Measurements from ENCODE around the gene PIGB. TPM values are rescaled to one million over a fixed set of nuclear protein-coding genes. Genes with fewer than 3 reads are reported as not detected.
"Not testable (repeated sequence)": the region's sequence is repeated elsewhere in the genome, so short reads cannot be mapped to it uniquely, and the experiment has no call there.

The PIGB gene
- total RNA-seq, 1 donor: 17.0 TPM

DNA sequence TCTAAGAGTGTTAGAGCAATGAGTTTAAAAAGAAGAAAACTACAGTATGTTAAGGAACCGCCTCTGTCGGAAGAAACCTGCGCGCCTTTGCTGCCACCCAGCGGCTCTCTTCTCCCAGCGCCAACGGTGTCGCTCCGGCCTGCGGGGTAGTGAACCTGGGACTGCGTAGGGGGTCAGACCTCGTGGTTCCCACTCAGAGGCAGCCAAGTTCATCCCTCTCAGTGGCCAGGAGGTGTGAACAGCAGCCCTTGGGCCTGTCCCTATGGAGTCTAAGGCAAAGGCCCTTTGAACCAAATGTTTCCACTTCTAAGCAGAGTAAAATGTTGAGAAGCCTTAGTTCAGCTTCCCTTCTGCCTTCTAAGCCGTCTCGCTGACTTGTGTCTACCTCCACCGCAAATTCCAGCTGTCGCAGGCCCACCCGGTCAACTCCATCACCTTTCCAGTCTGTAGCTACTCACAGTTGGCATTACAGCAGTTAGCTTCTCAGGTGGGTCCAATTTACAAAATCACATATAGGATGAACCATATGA is 28.4 kb upstream of the PIGB start:
- Histone ChIP-seq H3K27ac (ENCODE audit: low read depth, low read length) (peak overlapping the region; percentile 83), H3K79me2 (ENCODE audit: insufficient read depth, low read length) (peaks cover 7% of the 10 kb centered on the region), H3K27me3 (ENCODE audit: insufficient read depth, low read length) (no peaks in the 10 kb centered on the region), H3K4me2 (ENCODE audit: insufficient read depth, low read length) (peak overlapping the region; percentile 93), H3K36me3 (ENCODE audit: insufficient read depth, low read length) (no peaks in the 10 kb centered on the region), H3K4me1 (ENCODE audit: insufficient read depth, low read length) (peaks cover 4% of the 10 kb centered on the region), H3K4me3 (ENCODE audit: insufficient read depth, low read length) (peak overlapping the region; percentile 95), H2AFZ (ENCODE audit: low read length) (peak overlapping the region; percentile 98), H4K20me1 (ENCODE audit: insufficient read depth, low read length) (no peaks in the 10 kb centered on the region), H3K9me3 (ENCODE audit: low read depth, low read length) (no peaks in the 10 kb centered on the region)
- peak; percentile 92 for TF ChIP-seq CTCF (IDR thresholded peaks at IDR 0.05; ENCODE audit: extremely low read depth, low read depth, low read length)
- DNase-seq (ENCODE audit: insufficient read length, low spot score, missing footprints): peak; percentile 94

GRCh38 chr15:55297315-55297714 is 21.7 kb upstream of the PIGB start:
- Histone ChIP-seq H3K36me3 (ENCODE audit: insufficient read depth, low read length) (no peaks in the 10 kb centered on the region), H2AFZ (ENCODE audit: low read length) (no peak overlapping the region), H3K4me1 (ENCODE audit: insufficient read depth, low read length) (no peaks in the 10 kb centered on the region), H3K9me3 (ENCODE audit: low read depth, low read length) (no peaks in the 10 kb centered on the region), H3K79me2 (ENCODE audit: insufficient read depth, low read length) (no peaks in the 10 kb centered on the region), H3K4me2 (ENCODE audit: insufficient read depth, low read length) (no peak overlapping the region), H3K4me3 (ENCODE audit: insufficient read depth, low read length) (no peak overlapping the region), H3K27me3 (ENCODE audit: insufficient read depth, low read length) (no peaks in the 10 kb centered on the region), H3K27ac (ENCODE audit: low read depth, low read length) (no peak overlapping the region), H4K20me1 (ENCODE audit: insufficient read depth, low read length) (no peaks in the 10 kb centered on the region)
- no peak for TF ChIP-seq CTCF (IDR thresholded peaks at IDR 0.05; ENCODE audit: extremely low read depth, low read depth, low read length)
- DNase-seq (ENCODE audit: insufficient read length, low spot score, missing footprints): no peak

- not testable (repeated sequence) for DNase-seq (ENCODE audit: insufficient read length, low spot score, missing footprints); H4K20me1 ChIP-seq (ENCODE audit: insufficient read depth, low read length); H3K79me2 ChIP-seq (ENCODE audit: insufficient read depth, low read length); H3K27me3 ChIP-seq (ENCODE audit: insufficient read depth, low read length); H3K4me3 ChIP-seq (ENCODE audit: insufficient read depth, low read length); H3K36me3 ChIP-seq (ENCODE audit: insufficient read depth, low read length); H3K27ac ChIP-seq (ENCODE audit: low read depth, low read length); H2AFZ ChIP-seq (ENCODE audit: low read length); H3K9me3 ChIP-seq (ENCODE audit: low read depth, low read length); H3K4me2 ChIP-seq (ENCODE audit: insufficient read depth, low read length); H3K4me1 ChIP-seq (ENCODE audit: insufficient read depth, low read length)
Measured at GRCh38 chr15:55302801-55303200, 16.2 kb upstream of the PIGB start.

- peak overlapping the region; percentile 96 for H3K4me3 ChIP-seq (ENCODE audit: insufficient read depth, low read length)
- no peaks in the 10 kb centered on the region for H3K36me3 ChIP-seq (ENCODE audit: insufficient read depth, low read length)
- no peaks in the 10 kb centered on the region for H4K20me1 ChIP-seq (ENCODE audit: insufficient read depth, low read length)
- DNase-seq (ENCODE audit: insufficient read length, low spot score, missing footprints): peak; percentile 78
- peak overlapping the region; percentile 97 for H3K27ac ChIP-seq (ENCODE audit: low read depth, low read length)
- TF ChIP-seq CTCF (IDR thresholded peaks at IDR 0.05; ENCODE audit: extremely low read depth, low read depth, low read length): no peak
- no peaks in the 10 kb centered on the region for H3K9me3 ChIP-seq (ENCODE audit: low read depth, low read length)
- peak overlapping the region; percentile 96 for H2AFZ ChIP-seq (ENCODE audit: low read length)
- H3K4me1 ChIP-seq (ENCODE audit: insufficient read depth, low read length): peaks cover 9% of the 10 kb centered on the region
- H3K79me2 ChIP-seq (ENCODE audit: insufficient read depth, low read length): peaks cover 42% of the 10 kb centered on the region
- no peaks in the 10 kb centered on the region for H3K27me3 ChIP-seq (ENCODE audit: insufficient read depth, low read length)
- peak overlapping the region; percentile 85 for H3K4me2 ChIP-seq (ENCODE audit: insufficient read depth, low read length)
Measured at GRCh38 chr15:55319537-55320237, 665 bp downstream of the PIGB start.

Data from osteoblast (primary cell).